Measurements from ENCODE around the gene MOV10. TPM values are rescaled to one million over a fixed set of nuclear protein-coding genes. Genes with fewer than 3 reads are reported as not detected.

The MOV10 gene
- total and polyA plus RNA-seq, 2 donors (not counting 3 experiments of a cell fraction or from before 2014, with no cell fraction given): 97.1 to 113 TPM

- Histone ChIP-seq H3K4me3 (replicated peaks in 1 of 3; ENCODE audit: insufficient read depth in 1 of 3, low read depth in 1 of 3, low read length in 3 of 3) (no peak overlapping the region), H3K27me3 (ENCODE audit: control insufficient read depth in 2 of 2, insufficient read depth in 2 of 2, low read length in 2 of 2) (no peaks in the 10 kb centered on the region), H3K9me1 (replicated peaks; ENCODE audit: control insufficient read depth, extremely low read depth, insufficient read depth, low read length) (no peaks in the 10 kb centered on the region), H2AFZ (ENCODE audit: low read depth, low read length) (no peak overlapping the region), H3K9ac (replicated peaks; ENCODE audit: extremely low read depth, insufficient read depth, low read length) (no peak overlapping the region), H3K4me2 (ENCODE audit: insufficient read depth, low read length) (no peak overlapping the region), H4K20me1 (replicated peaks; ENCODE audit: control insufficient read depth, extremely low read depth, insufficient read depth, low read length) (no peaks in the 10 kb centered on the region), H3K27ac (ENCODE audit: insufficient read depth, low read depth, low read length) (no peak overlapping the region), H3K79me2 (ENCODE audit: control insufficient read depth, insufficient read depth, low read length) (peaks cover 18% of the 10 kb centered on the region), H3K4me1 (ENCODE audit: control insufficient read depth, extremely low read depth, insufficient read depth, low read length) (peaks cover 17% of the 10 kb centered on the region), H3K9me3 (replicated peaks; ENCODE audit: control insufficient read depth, insufficient read depth, low read length) (no peaks in the 10 kb centered on the region), H3K36me3 (ENCODE audit: control insufficient read depth in 2 of 2, extremely low read depth in 1 of 2, insufficient read depth in 2 of 2, low read length in 2 of 2) (no peaks in the 10 kb centered on the region)
- no peak for DNase-seq (ENCODE audit: low read depth, low spot score)
- ChIA-PET POLR2A (no interaction called here), CTCF (interaction anchor here (1.4 kb wide), 1 partner anchor 341 kb away, joined by 4 read pairs; no protein-coding TSS in a partner anchor)
- TF ChIP-seq EZH2 (IDR thresholded peaks at IDR 0.05; ENCODE audit: borderline replicate concordance, low read depth, low read length, severe bottlenecking) (no peak), MYC (IDR thresholded peaks at IDR 0.05; ENCODE audit: low read depth, low read length) (no peak), CTCF (IDR thresholded peaks at IDR 0.05; ENCODE audit: extremely low read depth in 1 of 2, insufficient read depth in 1 of 2, low read depth in 1 of 2, low read length in 2 of 2) (no peak), GATA2 (IDR thresholded peaks at IDR 0.05; ENCODE audit: insufficient read depth, insufficient read length, low read depth, low read length) (no peak), POLR2A (IDR thresholded peaks at IDR 0.05; ENCODE audit: low read depth, low read length) (no peak), POLR2AphosphoS5 (IDR thresholded peaks at IDR 0.05; ENCODE audit: insufficient read depth, low read depth, low read length) (no peak), JUN (IDR thresholded peaks at IDR 0.05; ENCODE audit: borderline replicate concordance, insufficient read depth, insufficient read length, low read depth) (no peak), MAX (IDR thresholded peaks at IDR 0.05; ENCODE audit: insufficient read depth, insufficient read length) (no peak), FOS (IDR thresholded peaks at IDR 0.05; ENCODE audit: borderline replicate concordance, insufficient read depth, low read length) (no peak)
- dilution Hi-C loops (cut with MboI; ENCODE audit: extremely low pct_ligation_motif_present, low sequenced_read_pairs): no loop called here
- intact Hi-C loops (cut with micrococcal nuclease): loop anchor here (5.0 to 10.0 kb wide), 2 partner anchors 413 to 1195 kb away; partner anchors contain the start of genes AP4B1 and DCLRE1B
- FAIRE-seq: no peak
- BruUV-seq (replicated peaks): no TSS peak
These were observed 35.7 kb downstream of the MOV10 start for GRCh38 chr1:112710159-112710558.
